ENCODE results near the gene NUDT19. TPM values are rescaled to one million over a fixed set of nuclear protein-coding genes. Genes with fewer than 3 reads are reported as not detected.

NUDT19 gene
- total RNA-seq, 1 donor from 2014 or later: 12.5 TPM

GRCh38 chr19:32748948-32749347 lies 57.3 kb downstream of the NUDT19 start:
- no peak for DNase-seq (ENCODE audit: extremely low spot score in 2 of 2)
- Histone ChIP-seq H3K9me3 (no peaks in the 10 kb centered on the region), H3K36me3 (no peaks in the 10 kb centered on the region), H3K27me3 (no peaks in the 10 kb centered on the region), H3K4me1 (no peaks in the 10 kb centered on the region), H3K4me3 (no peak overlapping the region), H3K27ac (no peak overlapping the region)
- TF ChIP-seq POLR2AphosphoS5 (IDR thresholded peaks at IDR 0.05; ENCODE audit: insufficient read depth in 1 of 2, low read depth in 1 of 2) (no peak), CTCF (IDR thresholded peaks at IDR 0.05) (no peak)
- intact Hi-C loops (cut with DNase I): no loop called here

GRCh38 chr19:32749361-32749760 lies 57.7 kb downstream of the NUDT19 start:
- no peak overlapping the region for H3K27ac ChIP-seq
- no peak overlapping the region for H3K4me3 ChIP-seq
- H3K4me1 ChIP-seq: no peaks in the 10 kb centered on the region
- no peaks in the 10 kb centered on the region for H3K27me3 ChIP-seq
- intact Hi-C loops (cut with DNase I): no loop called here
- no peaks in the 10 kb centered on the region for H3K36me3 ChIP-seq
- TF ChIP-seq CTCF (IDR thresholded peaks at IDR 0.05) (no peak), POLR2A (IDR thresholded peaks at IDR 0.05) (no peak), POLR2AphosphoS5 (IDR thresholded peaks at IDR 0.05; ENCODE audit: insufficient read depth in 1 of 2, low read depth in 1 of 2) (no peak)
- no peak for DNase-seq (ENCODE audit: extremely low spot score in 2 of 2)
- no peaks in the 10 kb centered on the region for H3K9me3 ChIP-seq

GRCh38 chr19:32750441-32751055 lies 58.9 kb downstream of the NUDT19 start:
- Histone ChIP-seq H3K27ac (no peak overlapping the region), H3K36me3 (no peaks in the 10 kb centered on the region), H3K9me3 (no peaks in the 10 kb centered on the region), H3K4me1 (no peaks in the 10 kb centered on the region), H3K4me3 (no peak overlapping the region), H3K27me3 (no peaks in the 10 kb centered on the region)
- DNase-seq (ENCODE audit: extremely low spot score in 2 of 2): no peak
- intact Hi-C loops (cut with DNase I): no loop called here
- no peak for TF ChIP-seq POLR2AphosphoS5 (IDR thresholded peaks at IDR 0.05; ENCODE audit: insufficient read depth in 1 of 2, low read depth in 1 of 2)
- no peak for TF ChIP-seq POLR2A (IDR thresholded peaks at IDR 0.05)
- no peak for TF ChIP-seq CTCF (IDR thresholded peaks at IDR 0.05)

- H3K27ac ChIP-seq: no peak overlapping the region
- TF ChIP-seq CTCF (IDR thresholded peaks at IDR 0.05): no peak
- no peak for TF ChIP-seq POLR2A (IDR thresholded peaks at IDR 0.05)
- no peak for TF ChIP-seq POLR2AphosphoS5 (IDR thresholded peaks at IDR 0.05; ENCODE audit: insufficient read depth in 1 of 2, low read depth in 1 of 2)
- no peaks in the 10 kb centered on the region for H3K4me1 ChIP-seq
- H3K27me3 ChIP-seq: no peaks in the 10 kb centered on the region
- H3K4me3 ChIP-seq: no peak overlapping the region
- no peak for DNase-seq (ENCODE audit: extremely low spot score in 2 of 2)
- intact Hi-C loops (cut with DNase I): no loop called here
- H3K9me3 ChIP-seq: no peaks in the 10 kb centered on the region
- H3K36me3 ChIP-seq: no peaks in the 10 kb centered on the region
These were observed 59.4 kb downstream of the NUDT19 start for GRCh38 chr19:32751066-32751465.

GRCh38 chr19:32757189-32757588 lies 65.6 kb downstream of the NUDT19 start:
- H3K9me3 ChIP-seq: no peaks in the 10 kb centered on the region
- H3K4me1 ChIP-seq: no peaks in the 10 kb centered on the region
- no peak for DNase-seq (ENCODE audit: extremely low spot score in 2 of 2)
- no peak overlapping the region for H3K4me3 ChIP-seq
- no peaks in the 10 kb centered on the region for H3K27me3 ChIP-seq
- no peaks in the 10 kb centered on the region for H3K36me3 ChIP-seq
- H3K27ac ChIP-seq: no peak overlapping the region
- TF ChIP-seq CTCF (IDR thresholded peaks at IDR 0.05) (no peak), POLR2AphosphoS5 (IDR thresholded peaks at IDR 0.05; ENCODE audit: insufficient read depth in 1 of 2, low read depth in 1 of 2) (no peak), POLR2A (IDR thresholded peaks at IDR 0.05) (no peak)
- intact Hi-C loops (cut with DNase I): no loop called here

Data from vagina (tissue), 2 donors.